Measurements from ENCODE around the gene LAPTM4A.
A peak's percentile ranks its signal among the peaks of the same experiment; 100 is the strongest.

LAPTM4A gene

DNA sequence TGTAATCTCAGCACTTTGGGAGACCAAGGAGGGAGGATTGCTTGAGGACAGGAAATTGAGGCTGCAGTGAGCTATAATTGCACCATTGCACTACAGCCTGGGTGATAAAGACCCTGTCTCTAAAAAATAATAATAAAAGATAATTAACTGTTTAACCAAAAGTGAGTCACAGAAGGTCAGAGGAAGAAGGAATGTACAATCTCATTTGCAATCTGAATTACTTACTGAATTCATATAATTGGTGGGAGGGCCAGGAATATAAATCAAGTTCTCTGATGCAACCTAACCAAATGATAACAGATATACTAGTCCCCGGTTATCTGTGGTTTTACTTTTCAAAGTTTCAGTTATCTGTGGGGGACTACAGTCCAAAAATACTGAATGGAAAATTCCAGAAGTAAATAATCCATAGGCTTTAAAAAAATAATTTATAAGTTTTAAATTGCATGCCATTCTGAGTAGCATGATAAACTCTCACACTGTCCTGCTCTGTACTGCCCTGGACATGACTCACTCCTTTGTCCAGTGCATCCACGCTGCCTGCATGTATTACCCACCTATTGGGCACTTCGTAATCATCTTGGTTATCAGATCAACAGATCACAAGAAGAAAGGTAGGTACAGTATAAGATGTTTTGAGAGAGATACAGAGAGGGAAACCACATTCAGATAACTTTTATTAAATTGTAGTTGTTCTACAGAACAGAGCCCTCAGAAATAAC is 26.2 kb downstream of the LAPTM4A start:
- no peak for DNase-seq (ENCODE audit: extremely low read depth in 1 of 2, low read depth in 1 of 2)

DNA sequence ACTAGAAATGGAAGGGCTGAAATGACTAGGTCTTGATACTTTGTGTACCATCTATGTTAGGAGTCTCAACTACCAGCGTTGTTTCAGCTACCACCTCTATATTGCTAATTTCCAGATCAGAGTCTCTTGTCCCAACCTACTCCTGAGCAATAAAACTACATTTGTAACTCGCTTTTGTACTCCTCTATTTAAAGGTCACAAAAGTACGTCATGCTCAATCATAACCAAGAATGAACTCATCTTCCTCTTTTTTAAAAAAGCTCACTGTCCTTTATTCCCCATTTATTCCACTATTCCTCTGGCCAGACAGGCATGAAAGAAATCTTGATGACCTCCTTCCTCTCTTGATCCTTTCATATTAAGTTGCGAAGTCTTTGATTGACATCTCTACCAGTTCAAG is 27.7 kb downstream of the LAPTM4A start:
- no peak for DNase-seq (ENCODE audit: extremely low read depth in 1 of 2, low read depth in 1 of 2)

DNA sequence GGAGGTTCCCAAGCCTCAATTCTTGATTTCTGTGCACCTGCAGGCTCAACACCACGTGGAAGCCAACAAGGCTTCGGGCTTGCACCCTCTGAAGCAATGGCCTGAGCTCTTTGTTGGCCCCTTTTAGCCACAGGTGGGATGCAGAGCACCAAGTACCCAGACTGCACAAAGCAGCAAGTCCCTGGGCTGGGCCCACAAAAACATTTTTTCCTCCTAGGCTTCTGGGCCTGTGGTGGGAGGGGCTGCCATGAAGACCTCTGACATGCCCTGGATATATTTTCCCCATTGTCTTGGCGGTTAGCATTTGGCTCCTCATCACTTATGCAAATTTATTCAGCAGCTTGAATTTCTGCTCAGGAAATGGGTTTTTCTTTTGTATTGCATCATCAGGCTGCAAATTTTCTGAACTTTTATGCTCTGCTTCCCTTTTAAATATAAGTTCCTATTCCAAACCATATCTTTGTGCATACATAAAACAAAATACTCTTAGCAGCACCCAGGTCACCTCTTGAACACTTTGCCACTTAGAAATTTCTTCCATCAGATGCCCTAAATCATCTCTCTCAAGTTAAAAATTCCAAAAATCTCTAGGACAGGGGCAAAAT is 29.9 kb downstream of the LAPTM4A start:
- no peak for DNase-seq (ENCODE audit: extremely low read depth in 1 of 2, low read depth in 1 of 2)

DNA sequence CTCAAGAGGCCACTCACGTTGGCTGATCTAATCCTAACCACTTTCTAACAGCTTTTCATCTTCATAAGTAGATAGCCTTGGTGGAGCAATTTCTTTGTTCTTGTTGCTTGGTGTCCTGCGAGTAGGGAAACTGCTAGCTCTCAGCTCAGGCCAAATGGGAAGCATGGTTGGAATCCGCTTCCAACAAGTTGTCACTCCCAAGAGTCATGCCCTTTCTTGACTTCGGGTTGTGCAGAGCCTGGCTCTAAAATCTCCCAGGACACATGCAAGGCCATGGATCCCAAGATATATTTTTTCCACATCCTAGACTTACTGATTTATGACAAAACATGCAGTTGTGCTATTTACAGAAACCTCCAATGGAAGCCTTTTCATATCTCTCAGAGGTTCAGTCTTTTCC is 31.7 kb downstream of the LAPTM4A start:
- DNase-seq (ENCODE audit: extremely low read depth in 1 of 2, low read depth in 1 of 2) = no peak

DNA sequence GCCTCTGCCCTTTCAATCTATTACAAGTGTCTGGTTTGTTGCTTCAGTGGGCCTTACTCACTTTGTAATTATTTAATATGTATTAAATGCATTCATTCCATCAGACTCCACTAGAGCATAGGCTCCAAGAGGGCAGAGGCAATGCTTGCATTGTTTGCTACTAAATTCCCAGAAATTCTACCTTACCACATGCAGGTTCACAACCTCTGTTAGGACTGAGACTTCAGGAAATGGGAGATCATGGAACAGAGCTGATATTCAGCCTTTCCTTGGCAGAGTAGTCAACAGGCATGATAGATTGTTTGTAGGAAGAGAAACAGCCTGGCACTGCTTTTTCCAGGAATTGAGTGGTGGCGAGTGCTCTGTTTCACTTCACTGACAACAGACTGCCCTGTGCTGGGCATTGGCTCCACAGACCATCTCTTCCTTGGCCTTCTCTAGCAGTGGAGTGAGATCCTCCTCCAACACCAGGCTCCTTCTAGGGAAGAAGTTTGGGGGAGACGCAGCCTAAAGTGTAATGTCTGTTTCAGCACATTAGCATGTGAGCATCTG is 32.8 kb downstream of the LAPTM4A start:
- DNase-seq (ENCODE audit: extremely low read depth in 1 of 2, low read depth in 1 of 2) = no peak

DNA sequence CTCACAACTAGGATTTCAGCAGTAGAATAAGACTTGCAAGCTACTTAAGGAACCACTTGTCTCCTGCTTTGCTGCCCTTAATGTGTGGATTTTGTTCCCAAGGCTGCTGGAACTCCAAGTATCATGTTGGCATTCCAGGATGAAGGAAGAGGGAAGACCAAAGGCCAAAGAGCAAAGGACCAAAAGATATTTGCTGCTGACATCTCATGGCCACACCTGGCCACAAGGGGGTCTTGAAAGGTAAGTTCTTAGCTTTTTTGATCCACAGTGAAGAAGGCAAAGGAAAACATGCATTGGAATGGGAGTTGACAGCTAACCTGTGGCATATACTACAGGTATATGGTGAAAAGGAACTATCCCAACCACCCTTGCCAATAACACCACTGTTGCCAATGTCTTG is 35.1 kb downstream of the LAPTM4A start:
- DNase-seq (ENCODE audit: extremely low read depth in 1 of 2, low read depth in 1 of 2) = no peak

DNA sequence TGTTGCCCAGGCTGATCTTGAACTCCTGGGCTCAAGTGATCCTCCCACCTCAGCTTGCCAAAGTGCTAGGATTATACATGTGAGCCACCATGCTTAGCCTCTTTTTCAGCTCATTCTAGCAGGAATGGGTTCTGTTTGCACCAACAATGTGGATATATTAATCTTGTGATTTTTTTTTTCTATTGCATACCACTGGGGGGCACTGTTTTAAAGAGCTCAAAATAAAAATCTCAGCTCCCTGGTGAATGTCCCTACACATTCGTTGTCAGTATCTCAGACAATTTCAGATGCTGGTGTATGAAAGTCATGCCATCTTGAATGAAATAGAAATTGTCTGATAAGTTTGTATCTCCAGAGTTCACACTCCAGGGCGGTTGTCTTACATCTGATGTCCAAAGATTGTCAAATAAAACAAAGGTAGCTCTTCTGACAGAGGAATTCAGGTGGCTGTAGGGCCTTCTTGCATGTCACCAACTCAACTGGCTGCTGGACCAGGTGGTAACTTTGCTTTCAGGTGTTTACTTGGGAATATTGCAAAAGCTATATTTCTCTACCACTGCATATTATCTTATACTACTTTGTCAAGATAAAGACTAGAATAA is 35.8 kb downstream of the LAPTM4A start:
- no peak for DNase-seq (ENCODE audit: extremely low read depth in 1 of 2, low read depth in 1 of 2)

DNA sequence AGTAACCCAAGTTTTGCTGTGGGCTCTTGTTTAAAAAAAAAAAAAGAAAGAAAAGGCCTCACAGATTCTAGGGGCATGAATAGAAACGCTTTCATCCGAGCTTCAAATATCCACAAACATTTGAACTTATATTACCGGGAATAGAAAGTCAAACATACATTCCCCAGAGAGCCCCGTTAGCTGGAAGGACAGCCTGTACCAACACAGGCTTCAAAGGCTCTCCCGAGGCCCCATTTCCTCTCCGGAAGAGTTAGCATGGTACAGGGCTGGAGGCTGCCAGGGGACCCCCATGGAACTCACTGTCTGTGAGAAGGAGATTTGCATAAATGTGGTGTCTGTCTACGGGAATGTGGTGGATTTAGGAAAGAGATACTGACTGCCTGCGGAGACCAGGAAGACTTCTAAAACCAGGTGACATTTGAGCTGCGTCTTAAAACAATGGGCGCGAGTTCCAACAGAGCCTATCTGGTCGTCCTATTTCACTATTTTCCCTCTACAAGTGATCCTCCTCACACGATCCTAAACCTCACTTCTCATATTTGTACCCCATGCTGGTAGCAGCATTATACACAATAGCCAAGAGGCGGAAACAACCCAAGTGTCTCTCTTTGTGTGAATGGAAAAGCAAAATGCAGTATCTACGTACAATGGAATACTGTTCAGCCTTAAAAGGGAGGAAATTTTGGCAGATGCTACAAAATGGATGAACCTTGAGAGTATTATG is 38.1 kb downstream of the LAPTM4A start:
- DNase-seq (ENCODE audit: extremely low read depth in 1 of 2, low read depth in 1 of 2) = no peak

DNA sequence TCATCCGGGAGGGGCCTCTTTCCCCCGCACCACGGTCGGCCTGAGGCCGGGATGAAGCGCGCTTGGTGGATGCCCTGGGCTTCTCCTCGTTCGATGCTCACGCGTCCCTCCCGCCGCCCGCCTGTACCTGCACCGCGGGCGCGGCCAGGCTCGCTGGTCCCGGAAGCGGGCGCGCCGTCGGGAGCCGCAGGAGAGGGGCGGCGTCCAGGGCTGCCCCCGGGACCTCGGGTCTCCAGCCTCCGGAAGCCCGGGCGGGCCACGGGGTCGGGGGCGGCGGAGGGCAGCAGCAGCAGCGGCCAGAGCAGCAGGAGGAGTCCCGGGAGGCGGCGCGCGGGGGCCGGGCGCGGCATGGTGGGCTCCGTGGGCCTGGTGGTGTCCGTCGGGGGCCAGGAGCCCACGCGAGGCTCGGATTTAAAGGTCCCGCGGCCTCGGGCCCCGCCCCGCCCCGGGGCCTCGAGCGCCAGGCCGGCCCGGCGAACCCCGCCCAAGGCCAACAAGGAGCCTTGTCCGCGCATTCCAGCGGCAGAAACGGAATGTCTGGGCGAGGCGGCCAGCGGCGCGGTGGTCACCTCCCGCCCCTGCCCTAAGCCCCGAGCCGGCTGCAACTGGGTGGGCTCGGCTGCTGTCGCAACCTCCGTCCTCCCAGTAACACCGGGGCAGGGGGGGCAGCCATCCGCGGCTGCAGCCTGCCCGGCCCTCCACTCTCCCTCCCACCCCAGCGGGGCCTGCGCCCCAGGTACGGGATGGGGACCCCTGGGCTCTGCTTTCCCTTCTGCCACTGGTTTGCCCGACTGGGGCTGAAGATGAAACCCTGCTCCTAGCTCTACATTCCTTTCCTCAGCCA is 38.9 kb downstream of the LAPTM4A start, which contains the start of gene MATN3:
TSS of gene MATN3 (minus strand) at position 387 of the 844 bp plus-strand sequence. CDS start at position 350, 37 bp downstream.
- DNase-seq (ENCODE audit: extremely low read depth in 1 of 2, low read depth in 1 of 2) = no peak

DNA sequence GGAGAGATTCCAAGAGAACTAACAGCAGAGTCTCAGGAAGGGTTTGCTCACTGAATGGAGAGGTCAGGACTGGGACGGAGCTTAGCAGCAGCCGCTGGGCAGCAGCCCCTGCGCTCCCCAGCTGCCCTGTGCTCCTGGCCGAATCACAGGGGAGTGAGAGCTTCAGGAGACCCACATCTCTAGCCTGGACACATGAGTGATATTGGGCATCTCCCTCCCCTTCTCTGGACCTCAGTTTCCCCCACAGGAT is 39.5 kb downstream of the LAPTM4A start:
- no peak for DNase-seq (ENCODE audit: extremely low read depth in 1 of 2, low read depth in 1 of 2)

DNA sequence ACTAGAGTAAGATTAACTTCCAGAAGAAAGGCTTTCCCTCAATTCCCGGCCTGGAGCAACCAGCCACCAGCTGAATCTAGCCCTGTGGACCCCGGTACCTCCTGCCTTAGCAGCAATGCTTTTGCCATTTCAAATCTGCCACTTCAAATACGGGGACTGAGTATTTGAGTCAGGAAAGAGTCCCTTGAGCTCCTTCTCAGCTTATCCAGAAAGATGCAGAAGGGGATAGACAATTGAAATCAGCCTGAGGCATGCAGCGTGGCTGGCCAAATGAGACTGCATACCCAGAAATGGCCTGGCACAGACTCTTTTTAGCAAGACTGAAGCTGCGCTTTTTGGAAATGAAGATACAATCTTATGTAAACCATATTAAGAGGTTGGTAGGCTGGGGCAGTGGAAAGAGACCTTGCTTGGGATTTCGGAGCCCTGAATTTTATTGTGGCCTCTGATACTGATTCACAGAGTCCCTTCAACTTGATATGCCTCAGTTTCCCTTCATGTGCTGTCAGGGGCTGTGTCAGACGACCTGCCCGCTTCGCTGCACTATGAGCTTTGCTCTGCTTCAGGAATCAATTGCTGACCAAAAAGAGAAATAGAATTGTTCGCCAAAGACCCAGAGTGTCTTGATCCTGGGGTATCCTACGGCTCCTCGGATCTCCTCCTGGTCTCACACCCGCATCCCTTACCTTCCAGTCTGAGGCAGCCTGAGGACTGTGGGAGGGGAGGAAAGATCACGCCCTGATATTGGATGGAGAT is 40.0 kb downstream of the LAPTM4A start:
- no peak for DNase-seq (ENCODE audit: extremely low read depth in 1 of 2, low read depth in 1 of 2)

DNA sequence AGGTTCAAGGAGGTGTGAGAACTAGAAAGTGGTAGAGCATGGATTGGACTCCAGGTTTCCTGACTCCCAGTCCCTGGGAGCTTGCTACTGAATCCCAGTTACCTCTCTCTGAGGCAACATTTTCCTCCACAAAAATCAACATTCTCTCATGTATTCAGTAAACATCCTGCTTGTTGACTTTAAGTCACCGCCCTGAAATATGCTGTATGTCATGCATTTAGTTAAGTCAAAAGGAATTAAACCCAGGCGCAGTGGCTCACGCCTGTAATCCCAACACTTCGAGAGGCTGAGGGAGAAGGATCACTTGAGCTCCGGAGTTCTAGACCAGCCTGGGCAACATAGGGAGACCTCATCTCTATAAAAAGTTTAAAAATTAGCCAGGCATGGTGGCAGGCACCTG is 42.7 kb downstream of the LAPTM4A start:
- no peak for DNase-seq (ENCODE audit: extremely low read depth in 1 of 2, low read depth in 1 of 2)

DNA sequence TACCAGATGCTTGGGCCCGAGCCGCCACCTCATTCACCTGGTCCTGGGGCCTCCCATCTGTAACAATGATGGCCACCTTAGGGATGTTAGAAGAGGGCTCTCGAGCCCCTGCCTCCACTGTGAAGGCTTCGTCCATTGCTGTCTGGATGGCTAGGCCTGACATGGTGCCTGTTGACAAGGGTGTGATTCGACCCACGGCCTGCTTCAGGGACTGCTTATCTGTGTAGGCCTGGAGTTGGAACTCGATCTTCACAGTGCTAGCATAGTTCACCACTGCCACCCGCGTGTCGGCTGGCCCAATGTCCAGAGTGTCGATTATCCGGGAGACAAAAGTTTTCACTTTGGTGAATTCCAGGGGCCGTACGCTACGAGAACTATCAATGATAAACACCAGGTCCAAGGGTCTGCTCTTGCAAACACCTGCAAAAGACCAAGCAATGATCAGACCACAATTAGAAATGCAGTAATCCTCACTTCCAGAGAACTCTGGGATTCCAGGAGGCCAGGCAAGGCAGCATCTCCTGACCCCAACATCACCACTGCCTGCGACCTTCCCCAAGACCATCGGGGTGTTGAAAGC is 45.4 kb downstream of the LAPTM4A start:
- DNase-seq (ENCODE audit: extremely low read depth in 1 of 2, low read depth in 1 of 2) = no peak

DNA sequence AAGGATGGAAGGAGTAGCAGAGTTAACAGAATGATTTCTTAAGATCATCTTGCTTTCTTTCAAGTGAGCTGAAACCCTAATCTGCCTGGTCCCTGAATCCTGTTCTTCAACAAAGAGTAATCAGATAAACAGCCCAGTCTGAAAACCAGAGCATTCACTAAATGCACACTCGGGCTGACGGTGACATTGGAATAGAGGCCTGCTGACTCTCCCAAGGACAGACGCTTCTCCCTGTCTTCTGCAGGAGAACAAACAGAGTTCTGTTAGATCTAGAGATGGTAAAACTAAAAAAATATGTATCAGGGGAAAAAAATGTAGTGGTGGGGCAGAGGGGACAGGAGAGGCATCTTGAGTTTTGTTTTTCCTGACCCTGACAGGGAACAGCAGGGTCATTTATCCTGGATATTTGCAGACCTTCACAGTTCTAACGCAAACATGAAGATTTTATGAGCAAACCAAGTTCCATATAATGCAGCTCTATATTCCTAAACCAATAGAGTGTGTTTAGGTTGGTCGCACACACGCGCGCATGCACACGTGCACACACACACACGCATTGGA is 46.3 kb downstream of the LAPTM4A start:
- DNase-seq (ENCODE audit: extremely low read depth in 1 of 2, low read depth in 1 of 2) = no peak

DNA sequence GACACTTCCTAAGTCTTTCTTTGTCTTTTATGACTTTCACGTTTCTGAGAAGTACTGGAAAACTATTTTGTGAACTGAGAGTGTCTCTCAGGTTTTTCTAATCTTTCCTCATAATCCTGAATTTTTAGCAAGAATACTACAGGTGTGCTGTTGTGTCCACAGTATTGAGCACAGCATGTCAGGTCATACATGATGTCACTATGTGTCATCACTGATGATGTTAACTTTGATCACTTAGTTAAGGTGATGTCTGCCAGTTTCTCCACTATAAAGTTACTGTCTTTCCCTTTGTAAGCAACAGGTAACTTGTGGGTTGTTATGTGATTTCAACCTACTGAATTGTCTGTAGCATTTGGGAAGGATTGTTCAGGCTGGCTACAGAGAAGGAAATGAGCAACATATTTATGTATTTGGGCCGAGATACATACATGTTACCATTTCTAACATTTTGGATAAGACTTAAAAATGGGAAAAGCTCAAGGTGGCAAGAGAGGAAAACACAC is 50.0 kb downstream of the LAPTM4A start:
- no peak for DNase-seq (ENCODE audit: extremely low read depth in 1 of 2, low read depth in 1 of 2)

DNA sequence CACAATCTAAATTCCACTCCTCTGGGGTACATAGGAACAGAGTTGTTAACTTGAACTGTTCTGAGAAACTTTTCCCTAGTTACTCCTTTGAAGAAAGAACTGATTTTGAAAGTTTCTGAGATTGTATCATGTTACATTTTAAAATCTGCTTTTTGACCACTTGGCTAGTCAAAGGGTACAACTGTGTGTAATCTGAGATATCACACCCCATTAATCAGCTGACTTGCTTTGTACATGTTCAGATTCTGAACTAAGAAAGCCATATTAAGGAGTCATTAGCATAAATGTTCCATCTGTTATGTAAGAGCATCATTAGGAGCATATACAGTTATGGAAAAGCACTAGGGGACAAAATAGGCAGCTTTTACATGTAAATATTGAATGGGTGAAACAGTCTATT is 57.7 kb downstream of the LAPTM4A start:
- no peak for DNase-seq (ENCODE audit: extremely low read depth in 1 of 2, low read depth in 1 of 2)

DNA sequence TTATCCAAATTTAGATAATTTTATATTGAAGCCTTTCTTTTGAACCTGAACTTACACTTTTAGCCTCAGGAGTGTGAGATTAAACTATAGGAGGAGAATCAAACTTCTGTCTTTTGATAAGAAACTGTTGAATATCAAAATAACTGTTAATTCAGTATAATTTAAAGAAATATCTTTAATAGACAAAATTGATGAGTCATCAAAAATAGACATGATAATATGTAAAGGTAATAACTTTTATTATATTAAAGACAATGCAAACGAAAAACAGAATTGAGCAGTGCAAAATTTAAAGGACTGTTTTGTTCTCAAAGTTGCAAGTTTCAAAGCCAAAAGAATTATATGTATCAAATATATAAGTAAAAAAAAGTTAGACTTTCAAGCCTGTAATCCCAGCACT is 59.5 kb downstream of the LAPTM4A start:
- DNase-seq (ENCODE audit: extremely low read depth in 1 of 2, low read depth in 1 of 2) = no peak

DNA sequence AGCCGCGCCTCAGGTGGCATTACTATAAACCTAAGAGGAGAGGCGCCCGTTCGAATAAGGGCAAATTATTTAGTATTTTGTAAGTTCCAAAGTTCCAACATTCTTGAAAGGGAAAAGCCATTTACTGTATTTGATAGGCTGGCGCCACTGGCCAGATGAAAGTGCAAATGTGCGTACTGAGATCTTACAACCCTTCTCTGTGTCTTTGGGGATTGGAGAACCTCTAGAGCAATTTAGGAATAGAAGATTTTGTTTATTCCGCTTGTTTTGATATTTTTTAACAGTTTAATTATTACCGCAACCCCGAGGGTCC is 61.1 kb downstream of the LAPTM4A start:
- no peak for DNase-seq (ENCODE audit: extremely low read depth in 1 of 2, low read depth in 1 of 2)

DNA sequence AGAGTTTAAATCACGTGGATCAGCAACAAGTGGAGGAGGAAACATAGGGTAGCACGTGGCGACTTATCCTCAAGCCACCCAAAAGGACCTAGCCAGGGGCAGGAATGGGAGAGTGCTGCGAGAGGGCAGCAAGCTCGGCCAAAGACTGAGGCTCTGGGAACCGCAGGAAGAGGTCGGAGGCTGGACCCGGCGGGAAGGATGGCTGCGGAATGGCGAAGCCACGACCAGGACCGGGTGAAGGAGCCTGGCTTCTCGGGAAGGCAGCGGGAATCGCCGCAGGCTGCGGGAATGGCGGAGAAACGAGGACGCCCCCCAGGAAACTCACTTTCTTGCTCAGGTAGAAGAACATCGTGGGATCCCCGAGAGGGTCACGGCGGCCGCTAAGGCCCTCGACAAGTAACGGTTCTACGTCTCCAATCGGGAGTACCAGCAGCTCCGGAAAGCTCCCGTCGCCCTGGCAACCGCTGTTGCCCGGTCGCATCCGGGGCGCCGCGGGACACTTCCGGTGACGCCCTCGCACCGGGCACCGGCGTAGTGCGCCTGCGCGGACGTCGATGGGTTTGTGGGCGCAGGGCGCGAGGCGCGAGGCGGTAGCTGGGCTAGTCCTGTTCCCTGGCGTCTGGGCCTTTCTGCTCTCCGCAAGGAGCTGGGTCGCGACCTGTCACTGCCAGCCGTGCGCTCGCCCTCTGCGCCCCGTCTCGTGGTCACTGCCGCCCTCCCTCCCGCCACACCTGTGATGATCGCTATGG is 61.6 kb downstream of the LAPTM4A start, which contains the start of gene WDR35:
TSS of gene WDR35 (minus strand) at position 439 of the 749 bp plus-strand sequence. CDS start at position 349, 90 bp downstream.
- peak; percentile 64 to 90 for DNase-seq (ENCODE audit: extremely low read depth in 1 of 2, low read depth in 1 of 2)
